ENCODE results near the gene RPS6KA4.

DNA sequence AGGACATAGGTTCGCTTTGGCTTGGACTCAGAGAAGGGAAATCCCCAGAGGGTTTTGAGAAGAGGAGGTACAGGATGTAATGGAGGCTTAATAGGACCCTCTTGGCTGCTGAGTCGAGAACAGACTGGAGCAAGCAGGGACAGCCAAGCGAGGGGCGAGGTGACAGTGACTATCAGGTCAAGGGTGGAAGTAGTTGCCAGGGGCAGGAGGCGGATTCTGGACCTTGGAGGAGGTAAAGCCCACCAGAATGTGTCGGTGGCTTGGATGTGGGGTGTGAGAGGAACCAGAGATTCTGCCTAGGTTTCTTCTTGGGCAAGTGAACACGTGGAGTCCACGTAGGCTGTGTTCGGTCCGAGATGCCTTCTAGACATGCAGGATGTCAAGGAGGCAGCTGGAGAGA lies 46.0 kb upstream of the RPS6KA4 start:
- no peak for TF ChIP-seq POLR2A (IDR thresholded peaks at IDR 0.05)
- TF ChIP-seq CTCF (IDR thresholded peaks at IDR 0.05), result no peak
